A549 (cell line): ENCODE data around the gene SGSH. TPM values are rescaled to one million over a fixed set of nuclear protein-coding genes. Genes with fewer than 3 reads are reported as not detected.

Source experiments
- ATAC-seq, 2 experiments: fragments of 200-7000 bp in 1 of 2; fragments of >200 bp in 1 of 2; cut with Nextera tagmentation in 1 of 2; cut with Tn5 transposase in 1 of 2; 3 replicates each; pipeline versions ENCODE4 v1.8.0 to v1.9.1; 2018 to 2020; ENCODE audit warnings: mild to moderate bottlenecking in 1 of 2, moderate library complexity in 1 of 2
- CTCF ChIA-PET: fragments of 300-600 bp; sonication (Branson Sonifier 250); formaldehyde crosslinking; extraction: SDS; loops from one replicate; lab custom pipeline; 2021; ENCODE audit warnings: antibody characterized with exemption, inconsistent platforms; lab: Yijun Ruan, JAX
- POLR2A ChIA-PET: fragments of 350-600 bp; formaldehyde crosslinking; extraction: SDS; loops from one replicate; lab custom pipeline; 2021; ENCODE audit warnings: antibody characterized with exemption, inconsistent platforms; lab: Yijun Ruan, JAX
- DNase-seq, 2 experiments: peaks; one replicate each; pipeline versions ENCODE4 v3.0.0 to v3.0.0-alpha.2; 2011 to 2016; ENCODE audit warnings: low read depth in 1 of 2, low spot score in 1 of 2
- FAIRE-seq: peaks from 2 replicates; lab custom pipeline; 2011; peaks lifted over from hg19 to GRCh38; lab: Jason Lieb, UNC
- H3K27ac ChIP-seq, 2 experiments: fragments of >200 bp; sonication (Bioruptor Twin); formaldehyde crosslinking; 3 replicates each; pipeline ENCODE4 v1.5.1; 2016 to 2017
- H3K4me1 ChIP-seq: fragments of >200 bp; sonication (Bioruptor Twin); formaldehyde crosslinking; 3 replicates; pipeline ENCODE4 v1.6.1; 2016
- H3K4me2 ChIP-seq: fragments of >200 bp; sonication (Bioruptor Twin); formaldehyde crosslinking; 3 replicates; pipeline ENCODE4 v1.6.1; 2016
- H3K4me3 ChIP-seq: fragments of >200 bp; sonication (Bioruptor Twin); formaldehyde crosslinking; 3 replicates; pipeline ENCODE4 v1.5.1; 2016
- H3K9me3 ChIP-seq: fragments of >200 bp; sonication (Bioruptor Twin); formaldehyde crosslinking; 3 replicates; pipeline ENCODE4 v1.6.1; 2016
- BCL3 ChIP-seq: fragments of >200 bp; sonication (Bioruptor Twin); formaldehyde crosslinking; IDR thresholded peaks from 3 replicates; pipeline ENCODE4 v1.6.1; 2016
- CBX8 ChIP-seq: fragments of 200-600 bp; sonication (generic); IDR thresholded peaks from 2 replicates; pipeline ENCODE4 v1.6.1; 2016
- CTCF ChIP-seq: fragments of >200 bp; sonication (Bioruptor Twin); formaldehyde crosslinking; IDR thresholded peaks from 3 replicates; pipeline ENCODE4 v1.5.1; 2016
- EHMT2 ChIP-seq: fragments of 200-600 bp; sonication (generic); IDR thresholded peaks from 2 replicates; pipeline ENCODE4 v1.6.1; 2016; ENCODE audit warnings: antibody characterized with exemption, low read depth, mild to moderate bottlenecking, moderate library complexity
- EP300 ChIP-seq, 2 experiments: fragments of >200 bp; sonication (Bioruptor Twin); formaldehyde crosslinking; IDR thresholded peaks; 2 replicates in 1 of 2; 3 replicates in 1 of 2; pipeline ENCODE4 v1.6.1; 2016 to 2017
- FOSB ChIP-seq: fragments of 250-450 bp; sonication (Bioruptor Pico); IDR thresholded peaks from 2 replicates; pipeline ENCODE4 v1.5.0; 2020; ENCODE audit warnings: mild to moderate bottlenecking, moderate library complexity
- GATA3 ChIP-seq: IDR thresholded peaks from 2 replicates; pipeline ENCODE4 v1.6.1; 2012; ENCODE audit warnings: borderline replicate concordance
- HDAC2 ChIP-seq: fragments of 200-600 bp; sonication (generic); IDR thresholded peaks from 2 replicates; pipeline ENCODE4 v1.6.1; 2016
- HES2 ChIP-seq: fragments of >200 bp; sonication (Bioruptor Twin); formaldehyde crosslinking; IDR thresholded peaks from 2 replicates; pipeline ENCODE4 v1.6.1; 2016
- HOXA7 ChIP-seq: fragments of 250-450 bp; sonication (Bioruptor Pico); IDR thresholded peaks from 2 replicates; pipeline ENCODE4 v1.5.0; 2020; ENCODE audit warnings: mild to moderate bottlenecking, moderate library complexity
- KDM1A ChIP-seq: fragments of 200-600 bp; sonication (generic); IDR thresholded peaks from 2 replicates; pipeline ENCODE4 v1.6.1; 2016; ENCODE audit warnings: low read depth, mild to moderate bottlenecking
- MAFK ChIP-seq: fragments of 450-650 bp; IDR thresholded peaks from 2 replicates; pipeline ENCODE4 v1.6.1; 2014; ENCODE audit not compliant: partially characterized antibody
- MAZ ChIP-seq: fragments of 150-350 bp; IDR thresholded peaks from 2 replicates; pipeline ENCODE4 v1.6.1; 2014; ENCODE audit warnings: antibody characterized with exemption, low read depth, low read length, borderline replicate concordance
- PBX3 ChIP-seq: IDR thresholded peaks from 2 replicates; pipeline ENCODE4 v1.6.1; 2012
- RAD21 ChIP-seq, 2 experiments: fragments of >200 bp in 1 of 2; sonication (Bioruptor Twin) in 1 of 2; formaldehyde crosslinking in 1 of 2; IDR thresholded peaks in 1 of 2; conservative IDR thresholded peaks in 1 of 2; 2 replicates in 1 of 2; 3 replicates in 1 of 2; pipeline ENCODE4 v1.6.1; 2012 to 2018; ENCODE audit warnings: inconsistent platforms in 1 of 2
- RARB ChIP-seq: fragments of 250-450 bp; sonication (Bioruptor Pico); IDR thresholded peaks from 2 replicates; pipeline ENCODE4 v1.8.0; 2021; ENCODE audit warnings: mild to moderate bottlenecking, moderate library complexity
- RCOR1 ChIP-seq: fragments of 150-350 bp; IDR thresholded peaks from 2 replicates; pipeline ENCODE4 v1.6.1; 2014; ENCODE audit warnings: antibody characterized with exemption, low read length, low read depth
- SMC3 ChIP-seq: fragments of >200 bp; sonication (Bioruptor Twin); formaldehyde crosslinking; IDR thresholded peaks from 3 replicates; pipeline ENCODE4 v1.6.1; 2018; ENCODE audit warnings: inconsistent platforms
- TP53 ChIP-seq: fragments of 250-450 bp; sonication (Bioruptor Pico); IDR thresholded peaks from 2 replicates; pipeline ENCODE4 v1.5.0; 2021; ENCODE audit warnings: mild to moderate bottlenecking, moderate library complexity
- USF2 ChIP-seq: fragments of 450-650 bp; IDR thresholded peaks from 2 replicates; pipeline ENCODE4 v1.6.1; 2014; ENCODE audit warnings: antibody characterized with exemption
- ZSCAN20 ChIP-seq: fragments of 250-450 bp; sonication (Bioruptor Pico); IDR thresholded peaks from 2 replicates; pipeline ENCODE4 v1.8.0; 2022; ENCODE audit warnings: mild to moderate bottlenecking, moderate library complexity
- WGBS: methylation state at CpG from one replicate; pipeline ENCODE4 v1.1.6; 2017; ENCODE audit errors: missing lambda C conversion rate; 5-methylcytosine and 5-hydroxymethylcytosine counted together
- polyA plus RNA-seq, 4 experiments: library from polyadenylated mRNA; depleted of rRNA in 3 of 4; stranded (reverse); fragments of >200 nt; fragmentation: RNase III in 1 of 4; extraction: RNeasy Plus Mini Kit Qiagen cat#74134 plus additional on column Dnase treatment in 1 of 4; gene quantifications; 2 replicates in 3 of 4; 3 replicates in 1 of 4; pipeline ENCODE4 v1.2.3, GENCODE V29; 2011 to 2017

SGSH gene
- polyA plus RNA-seq, 2 of the 4 experiments (the other 2 are of a cell fraction) = 14.5 to 24.7 TPM

GRCh38 chr17:80224683-80225082 lies 4.5 kb upstream of the SGSH start:
- H3K4me3 ChIP-seq = no peak overlapping the region
- no peak for ATAC-seq
- H3K27ac ChIP-seq = no peak overlapping the region
- WGBS = 68% methylated on average over 5 of the region's 6 CpGs
- CTCF ChIA-PET = interaction anchor here (0.6 to 3.3 kb wide), 6 partner anchors 13 to 49 kb away, joined by 3 to 22 read pairs (median 4); no protein-coding TSS in a partner anchor
- POLR2A ChIA-PET = no interaction called here
- H3K4me1 ChIP-seq = peaks cover 5% of the 10 kb centered on the region
- no peak for FAIRE-seq
- TF ChIP-seq EHMT2 (no peak), GATA3 (no peak), HES2 (no peak), ZSCAN20 (CRISPR knock-in tag) (no peak), CBX8 (no peak), MAZ (no peak), BCL3 (no peak), EP300 (IDR thresholded peaks at IDR 0.05) (no peak)
- TF ChIP-seq, all 56 proteins: peak for 0
- Histone ChIP-seq H3K4me2 (no peak overlapping the region), H3K9me3 (no peaks in the 10 kb centered on the region)
- no peak for DNase-seq

GRCh38 chr17:80223838-80224497 lies 3.8 kb upstream of the SGSH start:
- TF ChIP-seq USF2 (no peak), BCL3 (no peak), RCOR1 (no peak), KDM1A (no peak), HES2 (no peak)
- H3K27ac ChIP-seq = no peak overlapping the region
- H3K4me3 ChIP-seq = no peak overlapping the region
- DNase-seq = no peak
- 86% methylated on average over 11 of the region's 11 CpGs for WGBS
- ChIA-PET POLR2A (no interaction called here), CTCF (interaction anchor here (1.5 kb wide), 2 partner anchors 12 to 46 kb away, joined by 3 to 4 read pairs; no protein-coding TSS in a partner anchor)
- H3K4me2 ChIP-seq = no peak overlapping the region
- H3K4me1 ChIP-seq = peaks cover 10% of the 10 kb centered on the region
- no peak for FAIRE-seq
- H3K9me3 ChIP-seq = no peaks in the 10 kb centered on the region
- no peak for ATAC-seq

- no peak for DNase-seq
- TF ChIP-seq MAFK (no peak), HOXA7 (CRISPR knock-in tag) (no peak), MAZ (no peak), RARB (CRISPR knock-in tag) (no peak), RCOR1 (no peak), GATA3 (no peak), HDAC2 (no peak), FOSB (CRISPR knock-in tag) (no peak), PBX3 (no peak), CTCF (no peak), SMC3 (no peak), HES2 (no peak), RAD21 (conservative IDR thresholded peaks at IDR 0.05 in 1 of 2, IDR thresholded peaks at IDR 0.05 in 1 of 2) (no peak), EP300 (IDR thresholded peaks at IDR 0.05) (no peak), EHMT2 (no peak), TP53 (CRISPR knock-in tag) (no peak)
- H3K4me2 ChIP-seq = no peak overlapping the region
- H3K9me3 ChIP-seq = no peaks in the 10 kb centered on the region
- no peak overlapping the region for H3K27ac ChIP-seq
- no peak for ATAC-seq
- ChIA-PET POLR2A (no interaction called here), CTCF (interaction anchor here (1.2 to 1.5 kb wide), 4 partner anchors 11 to 122 kb away, joined by 3 to 6 read pairs (median 4); partner anchors contain the start of gene GAA)
- H3K4me3 ChIP-seq = no peak overlapping the region
- peaks cover 11% of the 10 kb centered on the region for H3K4me1 ChIP-seq
- WGBS = 93% methylated on average over 18 of the region's 18 CpGs
- FAIRE-seq = no peak
Measured at GRCh38 chr17:80223142-80223815, 3.1 kb upstream of the SGSH start.
